OCI-LY7 (cell line): ENCODE results near the gene UBAP2. TPM values are rescaled to one million over a fixed set of nuclear protein-coding genes. Genes with fewer than 3 reads are reported as not detected.

Source experiments
- BruUV-seq: library from RNA; stranded (reverse); fragments of 400-500 nt; replicated peaks from 2 replicates; lab custom pipeline; 2021; lab: Mats Ljungman, UMichigan
- CTCF ChIA-PET: fragments of 300-600 bp; sonication (Branson Sonifier 250); formaldehyde crosslinking; loops from one replicate; lab custom pipeline; 2022; ENCODE audit warnings: antibody characterized with exemption; ENCODE audit not compliant: unreplicated experiment; lab: Charles Lee
- POLR2A ChIA-PET: fragments of 300-600 bp; sonication (Branson Sonifier 250); formaldehyde crosslinking; loops from one replicate; lab custom pipeline; 2022; ENCODE audit warnings: antibody characterized with exemption; lab: Charles Lee
- DNase-seq: peaks from one replicate; pipeline ENCODE4 v3.0.0-alpha.2; 2015; ENCODE audit warnings: low spot score
- H2AFZ ChIP-seq: fragments of 200-600 bp; sonication (generic), shearing (Covaris generic); 2 replicates; pipeline ENCODE4 v1.6.1; 2014; ENCODE audit warnings: mild to moderate bottlenecking, antibody characterized with exemption, low read length, moderate library complexity
- H3K27ac ChIP-seq: fragments of 200-600 bp; sonication (generic); 2 replicates; pipeline ENCODE4 v1.5.1; 2014; ENCODE audit warnings: mixed run types, low read depth, mild to moderate bottlenecking, moderate library complexity, low read length, inconsistent platforms; ENCODE audit not compliant: poor library complexity, severe bottlenecking
- H3K36me3 ChIP-seq: fragments of 200-600 bp; sonication (generic); 2 replicates; pipeline ENCODE4 v1.6.1; 2014; ENCODE audit warnings: mild to moderate bottlenecking, antibody characterized with exemption, low read length, moderate library complexity, mixed read lengths; ENCODE audit not compliant: insufficient read depth
- H3K4me1 ChIP-seq: fragments of 200-600 bp; sonication (generic); 2 replicates; pipeline ENCODE4 v1.5.1; 2014; ENCODE audit warnings: mild to moderate bottlenecking, low read length; ENCODE audit not compliant: insufficient read depth, poor library complexity, severe bottlenecking
- H3K4me2 ChIP-seq: fragments of 200-600 bp; sonication (generic); 2 replicates; pipeline ENCODE4 v1.6.1; 2014; ENCODE audit warnings: mild to moderate bottlenecking, low read length
- H3K4me3 ChIP-seq: fragments of 200-600 bp; sonication (generic); 2 replicates; pipeline ENCODE4 v1.5.1; 2014; ENCODE audit warnings: mild to moderate bottlenecking, low read depth, low read length; ENCODE audit not compliant: poor library complexity, severe bottlenecking
- H3K79me2 ChIP-seq: fragments of 200-600 bp; sonication (generic); 2 replicates; pipeline ENCODE4 v1.6.1; 2016; ENCODE audit warnings: low read depth, mild to moderate bottlenecking, low read length, moderate library complexity, mixed read lengths; ENCODE audit not compliant: insufficient read depth
- H3K9me2 ChIP-seq: fragments of 200-600 bp; sonication (generic); 2 replicates; pipeline ENCODE4 v1.6.1; 2016; ENCODE audit warnings: mild to moderate bottlenecking, low read length, mixed read lengths; ENCODE audit not compliant: insufficient read depth
- H3K9me3 ChIP-seq: fragments of 200-600 bp; sonication (generic); 2 replicates; pipeline ENCODE4 v1.6.1; 2014; ENCODE audit warnings: mild to moderate bottlenecking, mixed run types, low read length, mixed read lengths
- H4K20me1 ChIP-seq: fragments of 200-600 bp; sonication (generic); 2 replicates; pipeline ENCODE4 v1.6.1; 2014; ENCODE audit warnings: mild to moderate bottlenecking, antibody characterized with exemption, low read length, moderate library complexity, mixed read lengths; ENCODE audit not compliant: insufficient read depth
- CTCF ChIP-seq: fragments of 200-600 bp; sonication (generic); conservative IDR thresholded peaks from 2 replicates; pipeline ENCODE4 v1.5.1; 2014; ENCODE audit warnings: mild to moderate bottlenecking, antibody characterized with exemption, low read length, moderate library complexity, mixed read lengths
- EZH2phosphoT487 ChIP-seq: fragments of 200-600 bp; sonication (generic); IDR thresholded peaks from 2 replicates; pipeline ENCODE4 v1.6.1; 2018; ENCODE audit warnings: low read depth, borderline replicate concordance, mild to moderate bottlenecking, mixed run types, antibody characterized with exemption, low read length, moderate library complexity, mixed read lengths
- intact Hi-C: fragments of 100-400 bp; cut with micrococcal nuclease; formaldehyde crosslinking; loops from one replicate; pipeline ENCODE4 v1.10.0; 2022; ENCODE audit not compliant: unreplicated experiment
- total RNA-seq, 2 experiments: library from RNA; depleted of rRNA in 1 of 2; stranded (reverse); fragments of >200 nt in 1 of 2; shearing (Covaris generic) in 1 of 2; gene quantifications; 2 replicates each; pipeline ENCODE4 v1.2.3, GENCODE V29; 2014 to 2022

UBAP2 gene
- total RNA-seq, 2 experiments from 2014 or later = 28.5 to 63.9 TPM

- ChIA-PET POLR2A (interaction anchor here (0.7 kb wide), 2 partner anchors 756 to 1639 kb away, joined by 3 read pairs; no protein-coding TSS in a partner anchor), CTCF (no interaction called here)
- no peak overlapping the region for H3K27ac ChIP-seq
- H3K4me3 ChIP-seq = no peak overlapping the region
- H3K9me2 ChIP-seq = no peaks in the 10 kb centered on the region
- no peak overlapping the region for H3K4me2 ChIP-seq
- H3K79me2 ChIP-seq = peaks cover 3% of the 10 kb centered on the region; the same call in 1 of the 2 replicates
- no peak overlapping the region for H2AFZ ChIP-seq
- no peaks in the 10 kb centered on the region for H3K9me3 ChIP-seq
- BruUV-seq = no TSS peak
- intact Hi-C loops = no loop called here
- no peaks in the 10 kb centered on the region for H3K4me1 ChIP-seq
- H3K36me3 ChIP-seq = peaks cover 86% of the 10 kb centered on the region
- no peaks in the 10 kb centered on the region for H4K20me1 ChIP-seq
- TF ChIP-seq CTCF = no peak
- TF ChIP-seq EZH2phosphoT487 = no peak
- DNase-seq = no peak
These were observed 133.6 kb downstream of the UBAP2 start for GRCh38 chr9:33914887-33915628.

GRCh38 chr9:33913541-33913940, 135.1 kb downstream of the UBAP2 start:
- no peak overlapping the region for H3K4me2 ChIP-seq
- no peak for DNase-seq
- no peaks in the 10 kb centered on the region for H3K9me3 ChIP-seq
- H2AFZ ChIP-seq = no peak overlapping the region
- H3K4me1 ChIP-seq = no peaks in the 10 kb centered on the region
- BruUV-seq = no TSS peak
- H3K27ac ChIP-seq = no peak overlapping the region
- no peaks in the 10 kb centered on the region for H3K9me2 ChIP-seq
- CTCF ChIA-PET = no interaction called here
- H3K79me2 ChIP-seq = peaks cover 15% of the 10 kb centered on the region; the same call in 1 of the 2 replicates
- TF ChIP-seq CTCF (no peak), EZH2phosphoT487 (no peak)
- no peaks in the 10 kb centered on the region for H4K20me1 ChIP-seq
- H3K4me3 ChIP-seq = no peak overlapping the region
- intact Hi-C loops = no loop called here
- peaks cover 85% of the 10 kb centered on the region for H3K36me3 ChIP-seq
- POLR2A ChIA-PET = interaction anchor here (0.5 to 1.5 kb wide), 2 partner anchors 23 to 277 kb away, joined by 4 read pairs; no protein-coding TSS in a partner anchor

GRCh38 chr9:33908749-33909148, 139.9 kb downstream of the UBAP2 start:
- TF ChIP-seq CTCF = no peak
- no peak for TF ChIP-seq EZH2phosphoT487
- no peaks in the 10 kb centered on the region for H4K20me1 ChIP-seq
- H3K9me2 ChIP-seq = no peaks in the 10 kb centered on the region
- H3K4me3 ChIP-seq = no peak overlapping the region
- H2AFZ ChIP-seq = no peak overlapping the region
- no peaks in the 10 kb centered on the region for H3K4me1 ChIP-seq
- peaks cover 25% of the 10 kb centered on the region; the same call in 1 of the 2 replicates for H3K79me2 ChIP-seq
- H3K27ac ChIP-seq = no peak overlapping the region
- no peak for DNase-seq
- intact Hi-C loops = no loop called here
- H3K4me2 ChIP-seq = no peak overlapping the region
- no TSS peak for BruUV-seq
- H3K9me3 ChIP-seq = no peaks in the 10 kb centered on the region; the same call in 1 of the 2 replicates
- POLR2A ChIA-PET = no interaction called here
- H3K36me3 ChIP-seq = peaks cover 72% of the 10 kb centered on the region
- CTCF ChIA-PET = no interaction called here
